ENCODE data around the gene EXOSC7. TPM values are rescaled to one million over a fixed set of nuclear protein-coding genes. Genes with fewer than 3 reads are reported as not detected.

The EXOSC7 gene
- total and polyA plus RNA-seq, 2 of the 4 experiments (the other 2 are of a cell fraction), result 61.6 to 62.2 TPM

DNA sequence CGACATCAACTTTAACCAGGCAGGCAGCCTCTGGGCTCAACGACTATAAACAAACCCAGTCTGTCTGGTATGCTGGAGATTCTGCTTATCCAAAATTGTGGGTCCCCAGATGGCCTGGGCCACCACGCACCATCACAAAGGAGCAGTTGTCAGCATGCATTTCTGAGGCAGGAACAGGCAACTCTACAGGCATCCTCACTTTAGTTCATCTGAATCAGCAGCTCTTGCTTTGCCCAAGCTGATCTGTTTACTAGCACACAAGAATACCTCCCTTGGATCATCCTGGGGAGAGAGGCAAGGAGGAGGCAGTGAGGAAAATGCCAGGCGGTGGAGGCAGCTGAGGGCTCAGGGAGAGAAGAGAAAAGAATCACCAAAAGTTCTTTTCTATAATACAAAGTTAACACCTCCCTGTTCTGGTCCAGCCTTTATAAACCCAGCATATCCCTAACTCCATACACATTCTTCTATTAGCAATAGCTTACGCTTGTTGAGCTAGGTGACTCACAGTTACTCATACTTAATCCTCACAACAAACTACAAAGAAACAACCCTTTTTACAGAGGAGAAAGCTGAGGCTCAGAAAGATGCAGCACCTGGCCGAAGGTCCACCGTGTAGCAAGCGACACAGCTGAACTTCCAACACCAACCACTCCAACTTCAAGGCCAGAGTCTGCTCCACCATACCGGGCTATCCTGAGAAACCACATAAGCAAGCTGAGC lies 33.7 kb upstream of the EXOSC7 start:
- dilution Hi-C loops (cut with HindIII; ENCODE audit: low sequenced_read_pairs, unreplicated experiment) (no loop called here), in situ Hi-C loops (cut with MboI; ENCODE audit: low sequenced_read_pairs) (no loop called here), intact Hi-C loops (cut with micrococcal nuclease) (no loop called here)
- Histone ChIP-seq H2AK5ac (ENCODE audit: low read depth, low read length) (peak overlapping the region; percentile 2; the same call in 1 of the 2 replicates), H3K9ac (ENCODE audit: low read depth, low read length) (no peak overlapping the region), H3K4me2 (ENCODE audit: low read depth, low read length) (peak overlapping the region; percentile 32; the same call in 1 of the 2 replicates), H4K8ac (ENCODE audit: low read depth in 2 of 2, low read length in 2 of 2) (no peak overlapping the region), H3K4me1 (ENCODE audit: control insufficient read depth, insufficient read depth, low read length) (peaks cover 19% of the 10 kb centered on the region), H2BK5ac (ENCODE audit: low read depth, low read length, poor library complexity, severe bottlenecking) (no peak overlapping the region), H3K36me3 (ENCODE audit: control insufficient read depth, insufficient read depth, low read length) (peaks cover 17% of the 10 kb centered on the region), H2BK20ac (ENCODE audit: low read depth, low read length) (no peak overlapping the region), H4K5ac (ENCODE audit: low read depth, low read length) (no peak overlapping the region), H2BK15ac (ENCODE audit: low read depth, low read length) (no peak overlapping the region), H3K79me1 (ENCODE audit: low read depth in 1 of 2, low read length in 2 of 2) (peaks cover 21 to 50% of the 10 kb centered on the region in 2 experiments), H3K56ac (ENCODE audit: extremely low read depth, insufficient read depth, low read length) (no peak overlapping the region), H3K27me3 (ENCODE audit: control insufficient read depth, insufficient read depth, low read length) (no peaks in the 10 kb centered on the region), H3K9me3 (ENCODE audit: control insufficient read depth, insufficient read depth, low read length) (no peaks in the 10 kb centered on the region), H3K23ac (ENCODE audit: low read depth, low read length) (no peak overlapping the region; the same call in 1 of the 2 replicates), H3K14ac (replicated peaks; ENCODE audit: low read depth, low read length) (0 out of 2 replicates have a peak overlapping the region, but pooled peaks have one; percentile 7), H3K27ac (ENCODE audit: insufficient read depth, low read length) (no peak overlapping the region), H3K4me3 (ENCODE audit: insufficient read depth, low read depth, low read length) (no peak overlapping the region), H2AFZ (replicated peaks; ENCODE audit: low read length, poor library complexity) (peak overlapping the region; percentile 1), H2BK120ac (ENCODE audit: low read depth, low read length) (no peak overlapping the region), H2AK9ac (replicated peaks; ENCODE audit: low read depth, low read length, poor library complexity) (no peak overlapping the region), H4K20me1 (ENCODE audit: insufficient read depth, low read length) (peaks cover 31% of the 10 kb centered on the region), H3K18ac (ENCODE audit: low read depth, low read length) (no peak overlapping the region), H3K9me1 (ENCODE audit: insufficient read depth, low read length) (peaks cover 16% of the 10 kb centered on the region), H4K91ac (ENCODE audit: insufficient read depth, low read depth, low read length) (no peak overlapping the region), H3K4ac (ENCODE audit: low read depth, low read length) (peak overlapping the region; percentile 24; the same call in 1 of the 2 replicates)
- ChIA-PET POLR2A (ENCODE audit: unreplicated experiment) (no interaction called here), CTCF (no interaction called here)
- no peak for TF ChIP-seq CHD1 (IDR thresholded peaks at IDR 0.05; ENCODE audit: low read depth, low read length)
- no peak for TF ChIP-seq MXI1 (IDR thresholded peaks at IDR 0.05; ENCODE audit: borderline replicate concordance, low read depth, low read length)
- TF ChIP-seq, protein P1, sequence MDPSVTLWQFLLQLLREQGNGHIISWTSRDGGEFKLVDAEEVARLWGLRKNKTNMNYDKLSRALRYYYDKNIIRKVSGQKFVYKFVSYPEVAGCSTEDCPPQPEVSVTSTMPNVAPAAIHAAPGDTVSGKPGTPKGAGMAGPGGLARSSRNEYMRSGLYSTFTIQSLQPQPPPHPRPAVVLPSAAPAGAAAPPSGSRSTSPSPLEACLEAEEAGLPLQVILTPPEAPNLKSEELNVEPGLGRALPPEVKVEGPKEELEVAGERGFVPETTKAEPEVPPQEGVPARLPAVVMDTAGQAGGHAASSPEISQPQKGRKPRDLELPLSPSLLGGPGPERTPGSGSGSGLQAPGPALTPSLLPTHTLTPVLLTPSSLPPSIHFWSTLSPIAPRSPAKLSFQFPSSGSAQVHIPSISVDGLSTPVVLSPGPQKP (IDR thresholded peaks at IDR 0.05; ENCODE audit: borderline replicate concordance, low read depth, low read length), result no peak
- TF ChIP-seq, protein P2, sequence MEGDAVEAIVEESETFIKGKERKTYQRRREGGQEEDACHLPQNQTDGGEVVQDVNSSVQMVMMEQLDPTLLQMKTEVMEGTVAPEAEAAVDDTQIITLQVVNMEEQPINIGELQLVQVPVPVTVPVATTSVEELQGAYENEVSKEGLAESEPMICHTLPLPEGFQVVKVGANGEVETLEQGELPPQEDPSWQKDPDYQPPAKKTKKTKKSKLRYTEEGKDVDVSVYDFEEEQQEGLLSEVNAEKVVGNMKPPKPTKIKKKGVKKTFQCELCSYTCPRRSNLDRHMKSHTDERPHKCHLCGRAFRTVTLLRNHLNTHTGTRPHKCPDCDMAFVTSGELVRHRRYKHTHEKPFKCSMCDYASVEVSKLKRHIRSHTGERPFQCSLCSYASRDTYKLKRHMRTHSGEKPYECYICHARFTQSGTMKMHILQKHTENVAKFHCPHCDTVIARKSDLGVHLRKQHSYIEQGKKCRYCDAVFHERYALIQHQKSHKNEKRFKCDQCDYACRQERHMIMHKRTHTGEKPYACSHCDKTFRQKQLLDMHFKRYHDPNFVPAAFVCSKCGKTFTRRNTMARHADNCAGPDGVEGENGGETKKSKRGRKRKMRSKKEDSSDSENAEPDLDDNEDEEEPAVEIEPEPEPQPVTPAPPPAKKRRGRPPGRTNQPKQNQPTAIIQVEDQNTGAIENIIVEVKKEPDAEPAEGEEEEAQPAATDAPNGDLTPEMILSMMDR (conservative IDR thresholded peaks at IDR 0.05; ENCODE audit: low read depth, low read length), result no peak
- TF ChIP-seq FOS (IDR thresholded peaks at IDR 0.05; ENCODE audit: low read depth, low read length), result peak; percentile 69
- no peak for TF ChIP-seq RAD21 (IDR thresholded peaks at IDR 0.05; ENCODE audit: low read length)
- TF ChIP-seq MAZ (IDR thresholded peaks at IDR 0.05; ENCODE audit: borderline replicate concordance, low read depth, low read length), result no peak
- TF ChIP-seq RCOR1 (IDR thresholded peaks at IDR 0.05; ENCODE audit: insufficient replicate concordance, low read length), result peak; percentile 100
- no peak for TF ChIP-seq POLR2A (IDR thresholded peaks at IDR 0.05; ENCODE audit: low read depth, low read length)
- TF ChIP-seq BHLHE40 (IDR thresholded peaks at IDR 0.05; ENCODE audit: low read depth, low read length), result no peak
- TF ChIP-seq MAFK (IDR thresholded peaks at IDR 0.05; ENCODE audit: low read depth, low read length), result no peak
- TF ChIP-seq, protein P3, sequence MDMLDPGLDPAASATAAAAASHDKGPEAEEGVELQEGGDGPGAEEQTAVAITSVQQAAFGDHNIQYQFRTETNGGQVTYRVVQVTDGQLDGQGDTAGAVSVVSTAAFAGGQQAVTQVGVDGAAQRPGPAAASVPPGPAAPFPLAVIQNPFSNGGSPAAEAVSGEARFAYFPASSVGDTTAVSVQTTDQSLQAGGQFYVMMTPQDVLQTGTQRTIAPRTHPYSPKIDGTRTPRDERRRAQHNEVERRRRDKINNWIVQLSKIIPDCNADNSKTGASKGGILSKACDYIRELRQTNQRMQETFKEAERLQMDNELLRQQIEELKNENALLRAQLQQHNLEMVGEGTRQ (IDR thresholded peaks at IDR 0.05; ENCODE audit: low read depth, low read length), result no peak
- TF ChIP-seq CEBPB (IDR thresholded peaks at IDR 0.05; ENCODE audit: low read depth, low read length), result 0 out of 2 replicates have a peak, but pooled peaks have one; percentile 6
- peak; percentile 60; the same call in 1 of the 2 replicates for TF ChIP-seq RFX5 (IDR thresholded peaks at IDR 0.05; ENCODE audit: low read depth, low read length)
- no peak for TF ChIP-seq NFE2L2 (IDR thresholded peaks at IDR 0.05; ENCODE audit: low read depth, low read length)
- BruUV-seq (replicated peaks), result no TSS peak
- DNase-seq (peak; percentile 79), ATAC-seq (ENCODE audit: low read depth) (peak; percentile 73)
- 0% methylated on average over 1 of the region's 9 CpGs; no CpG with 5 or more reads in 1 of the 2 experiments for WGBS, 2 experiments (ENCODE audit: extremely low coverage in 2 of 2, insufficient read length in 1 of 2)

All from IMR-90 (cell line).